Measurements from ENCODE around the gene RAB39A. TPM values are rescaled to one million over a fixed set of nuclear protein-coding genes. Genes with fewer than 3 reads are reported as not detected.

Gene RAB39A
- total RNA-seq, 2 donors from 2014 or later, result 0.52 TPM; not detected in 1

DNA sequence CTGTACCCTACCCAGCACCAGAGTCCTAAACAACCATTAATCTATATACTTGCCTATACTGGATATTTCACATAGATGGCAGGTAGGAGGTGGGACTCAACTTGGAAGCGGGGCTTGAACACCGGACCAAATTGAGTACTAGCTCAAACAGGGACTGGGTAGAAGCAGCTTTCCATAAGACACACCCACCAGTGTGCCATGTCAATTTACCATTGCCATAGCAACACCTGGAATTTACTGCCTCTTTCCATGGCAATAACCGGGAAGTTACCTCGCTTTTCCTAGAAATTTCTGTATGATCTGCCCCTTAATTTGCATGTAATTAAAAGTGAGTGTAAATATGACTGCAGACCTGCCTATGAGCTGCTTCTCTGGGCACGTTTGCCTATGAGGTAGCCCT, 41.8 kb downstream of the RAB39A start:
- H3K27ac ChIP-seq, result no peak overlapping the region
- 60 to 79% methylated on average over 5 of the region's 5 CpGs for WGBS, 2 donors
- intact Hi-C loops (cut with DNase I), result no loop called here
- DNase-seq (no peak), ATAC-seq (no peak)
- no peaks in the 10 kb centered on the region for H3K9me3 ChIP-seq
- H3K4me3 ChIP-seq, result no peak overlapping the region
- H3K36me3 ChIP-seq (replicated peaks in 1 of 2; ENCODE audit: insufficient read depth in 1 of 2, low read depth in 2 of 2), result no peaks in the 10 kb centered on the region
- TF ChIP-seq POLR2A (IDR thresholded peaks at IDR 0.05), result no peak
- TF ChIP-seq, protein P1, sequence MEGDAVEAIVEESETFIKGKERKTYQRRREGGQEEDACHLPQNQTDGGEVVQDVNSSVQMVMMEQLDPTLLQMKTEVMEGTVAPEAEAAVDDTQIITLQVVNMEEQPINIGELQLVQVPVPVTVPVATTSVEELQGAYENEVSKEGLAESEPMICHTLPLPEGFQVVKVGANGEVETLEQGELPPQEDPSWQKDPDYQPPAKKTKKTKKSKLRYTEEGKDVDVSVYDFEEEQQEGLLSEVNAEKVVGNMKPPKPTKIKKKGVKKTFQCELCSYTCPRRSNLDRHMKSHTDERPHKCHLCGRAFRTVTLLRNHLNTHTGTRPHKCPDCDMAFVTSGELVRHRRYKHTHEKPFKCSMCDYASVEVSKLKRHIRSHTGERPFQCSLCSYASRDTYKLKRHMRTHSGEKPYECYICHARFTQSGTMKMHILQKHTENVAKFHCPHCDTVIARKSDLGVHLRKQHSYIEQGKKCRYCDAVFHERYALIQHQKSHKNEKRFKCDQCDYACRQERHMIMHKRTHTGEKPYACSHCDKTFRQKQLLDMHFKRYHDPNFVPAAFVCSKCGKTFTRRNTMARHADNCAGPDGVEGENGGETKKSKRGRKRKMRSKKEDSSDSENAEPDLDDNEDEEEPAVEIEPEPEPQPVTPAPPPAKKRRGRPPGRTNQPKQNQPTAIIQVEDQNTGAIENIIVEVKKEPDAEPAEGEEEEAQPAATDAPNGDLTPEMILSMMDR (IDR thresholded peaks at IDR 0.05), result no peak
- no peaks in the 10 kb centered on the region for H3K27me3 ChIP-seq
- H3K4me1 ChIP-seq, result no peaks in the 10 kb centered on the region

DNA sequence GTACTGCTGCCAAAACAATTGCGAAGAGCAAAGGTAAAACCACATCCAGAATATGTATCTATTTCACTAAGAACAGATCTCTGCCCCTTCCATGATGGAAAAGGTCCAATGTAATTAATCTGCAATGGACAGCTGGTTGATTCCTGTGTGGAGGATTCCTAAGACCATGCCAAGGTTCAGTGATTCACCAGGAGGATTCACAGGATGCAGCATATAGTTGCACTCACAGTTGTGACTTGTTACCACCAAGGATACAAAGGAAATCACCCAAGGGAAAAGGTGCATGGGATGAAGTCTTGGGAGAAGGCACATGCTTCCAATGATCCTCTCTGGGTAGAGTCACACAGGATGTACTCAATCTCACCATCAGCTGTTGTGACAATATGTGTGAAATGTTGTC, 45.4 kb downstream of the RAB39A start:
- DNase-seq, result no peak
- Histone ChIP-seq H3K27me3 (no peaks in the 10 kb centered on the region), H3K9me3 (no peaks in the 10 kb centered on the region), H3K36me3 (replicated peaks in 1 of 2; ENCODE audit: insufficient read depth in 1 of 2, low read depth in 2 of 2) (no peaks in the 10 kb centered on the region), H3K4me1 (no peaks in the 10 kb centered on the region), H3K4me3 (no peak overlapping the region), H3K27ac (no peak overlapping the region)
- intact Hi-C loops (cut with DNase I), result no loop called here
- 71 to 88% methylated on average over 1 of the region's 1 CpG for WGBS, 2 donors
- no peak for TF ChIP-seq POLR2A (IDR thresholded peaks at IDR 0.05)
- TF ChIP-seq, protein P1 (IDR thresholded peaks at IDR 0.05), result no peak
- ATAC-seq, result no peak

DNA sequence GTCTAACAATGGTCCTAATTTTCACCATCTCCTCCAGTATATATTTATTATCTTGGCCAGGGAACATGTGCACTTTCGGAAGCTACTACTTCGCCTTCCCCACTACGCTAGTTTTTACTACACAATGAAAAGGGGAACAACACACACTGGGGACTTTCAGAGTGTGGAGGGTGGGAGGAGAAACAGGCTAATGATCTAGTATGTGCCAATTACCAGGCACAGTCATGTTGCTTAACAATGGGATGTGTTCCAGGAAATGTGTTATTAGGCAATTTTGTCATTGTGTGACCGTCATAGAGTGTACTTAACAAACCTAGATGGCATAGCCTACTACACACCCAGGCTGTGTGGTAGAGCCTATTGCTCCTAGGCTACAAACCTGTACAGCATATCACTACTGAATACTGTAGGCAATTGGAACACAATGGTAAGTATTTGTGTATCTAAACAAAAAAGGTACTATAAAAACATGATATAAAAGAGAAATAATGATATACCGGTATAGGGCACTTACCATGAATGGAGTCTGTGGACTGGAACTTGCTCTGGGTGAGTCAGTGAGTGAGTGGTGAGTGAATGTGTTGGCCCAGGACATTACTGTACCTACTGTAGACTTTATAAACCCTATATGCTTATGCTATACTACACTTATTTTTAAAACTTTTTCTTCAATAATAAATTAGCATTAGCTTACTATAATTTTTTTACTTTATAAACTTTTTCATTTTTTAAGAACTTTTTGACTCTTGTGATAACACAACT, 60.3 kb downstream of the RAB39A start:
- no peak for ATAC-seq
- no peaks in the 10 kb centered on the region for H3K4me1 ChIP-seq

DNA sequence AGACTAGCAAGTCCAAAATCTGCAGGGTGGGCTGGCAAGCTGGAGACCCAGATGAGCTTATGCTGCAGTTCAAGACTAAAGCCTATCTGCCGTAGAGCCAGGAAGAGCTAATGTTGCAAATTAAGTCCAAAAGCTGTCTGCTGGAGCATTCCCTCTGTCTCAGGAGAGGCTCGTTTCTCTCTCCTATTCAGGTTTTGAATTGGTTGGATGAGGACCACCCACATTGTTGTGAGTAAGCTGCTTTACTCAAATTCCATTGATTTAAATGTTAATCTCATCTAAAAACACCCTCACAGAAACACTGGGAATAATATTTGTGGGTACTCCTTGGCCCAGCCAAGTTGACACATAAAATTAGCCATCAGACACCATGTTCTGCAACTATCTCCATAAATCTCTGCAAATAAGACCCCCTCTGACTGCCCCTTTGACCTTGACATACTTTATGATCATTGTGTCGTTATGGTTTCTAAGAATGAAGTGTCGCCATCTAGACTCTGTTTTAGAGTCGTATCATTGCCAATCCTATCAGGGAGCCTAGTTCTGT, 63.7 kb downstream of the RAB39A start:
- Histone ChIP-seq H3K9me3 (no peaks in the 10 kb centered on the region), H3K27ac (no peak overlapping the region), H3K4me3 (no peak overlapping the region), H3K4me1 (no peaks in the 10 kb centered on the region), H3K36me3 (replicated peaks in 1 of 2; ENCODE audit: insufficient read depth in 1 of 2, low read depth in 2 of 2) (no peaks in the 10 kb centered on the region), H3K27me3 (no peaks in the 10 kb centered on the region)
- ATAC-seq (no peak), DNase-seq (no peak)
- intact Hi-C loops (cut with DNase I), result no loop called here
- TF ChIP-seq, protein P1 (IDR thresholded peaks at IDR 0.05), result no peak
- TF ChIP-seq POLR2A (IDR thresholded peaks at IDR 0.05), result no peak
- WGBS, 2 donors, result 71 to 72% methylated on average over 5 of the region's 5 CpGs

More for the DNA sequence above, 60.3 kb downstream of the RAB39A start:
- TF ChIP-seq POLR2A (IDR thresholded peaks at IDR 0.05), result no peak
- TF ChIP-seq, protein P1 (IDR thresholded peaks at IDR 0.05), result no peak
- intact Hi-C loops (cut with DNase I), result no loop called here
- DNase-seq, result peak in 1 of 4 donors; percentile 29
- Histone ChIP-seq H3K27me3 (no peaks in the 10 kb centered on the region), H3K4me3 (no peak overlapping the region), H3K36me3 (replicated peaks in 1 of 2; ENCODE audit: insufficient read depth in 1 of 2, low read depth in 2 of 2) (no peaks in the 10 kb centered on the region), H3K9me3 (no peaks in the 10 kb centered on the region), H3K27ac (no peak overlapping the region)
- WGBS, 2 donors, result 70 to 74% methylated on average over 5 of the region's 5 CpGs
